Measurements from ENCODE around the gene ADAM15. TPM values are rescaled to one million over a fixed set of nuclear protein-coding genes. Genes with fewer than 3 reads are reported as not detected.

The ADAM15 gene
- total RNA-seq, 1 experiment from 2014 or later = 187 TPM

- H3K4me3 ChIP-seq = no peak overlapping the region
- H3K27me3 ChIP-seq (ENCODE audit: insufficient read depth, low read depth) = no peaks in the 10 kb centered on the region
- ChIA-PET CTCF (interaction anchor here (0.5 kb wide), 1 partner anchor 476 kb away, joined by 3 read pairs; no protein-coding TSS in a partner anchor), POLR2A (ENCODE audit: unreplicated experiment) (no interaction called here)
- TF ChIP-seq, protein P1, sequence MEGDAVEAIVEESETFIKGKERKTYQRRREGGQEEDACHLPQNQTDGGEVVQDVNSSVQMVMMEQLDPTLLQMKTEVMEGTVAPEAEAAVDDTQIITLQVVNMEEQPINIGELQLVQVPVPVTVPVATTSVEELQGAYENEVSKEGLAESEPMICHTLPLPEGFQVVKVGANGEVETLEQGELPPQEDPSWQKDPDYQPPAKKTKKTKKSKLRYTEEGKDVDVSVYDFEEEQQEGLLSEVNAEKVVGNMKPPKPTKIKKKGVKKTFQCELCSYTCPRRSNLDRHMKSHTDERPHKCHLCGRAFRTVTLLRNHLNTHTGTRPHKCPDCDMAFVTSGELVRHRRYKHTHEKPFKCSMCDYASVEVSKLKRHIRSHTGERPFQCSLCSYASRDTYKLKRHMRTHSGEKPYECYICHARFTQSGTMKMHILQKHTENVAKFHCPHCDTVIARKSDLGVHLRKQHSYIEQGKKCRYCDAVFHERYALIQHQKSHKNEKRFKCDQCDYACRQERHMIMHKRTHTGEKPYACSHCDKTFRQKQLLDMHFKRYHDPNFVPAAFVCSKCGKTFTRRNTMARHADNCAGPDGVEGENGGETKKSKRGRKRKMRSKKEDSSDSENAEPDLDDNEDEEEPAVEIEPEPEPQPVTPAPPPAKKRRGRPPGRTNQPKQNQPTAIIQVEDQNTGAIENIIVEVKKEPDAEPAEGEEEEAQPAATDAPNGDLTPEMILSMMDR (conservative IDR thresholded peaks at IDR 0.05) = no peak
- no peak for TF ChIP-seq EZH2 (IDR thresholded peaks at IDR 0.05; ENCODE audit: low read depth)
- no peak overlapping the region for H2AFZ ChIP-seq
- H3F3A ChIP-seq (ENCODE audit: insufficient read depth, low read depth) = peaks cover 29% of the 10 kb centered on the region
- H3K9me2 ChIP-seq (ENCODE audit: insufficient read depth) = no peaks in the 10 kb centered on the region
- peaks cover 36% of the 10 kb centered on the region for H4K20me1 ChIP-seq (ENCODE audit: insufficient read depth)
- no peaks in the 10 kb centered on the region for H3K9me3 ChIP-seq (ENCODE audit: insufficient read depth, low read depth)
- H3K79me2 ChIP-seq (ENCODE audit: low read depth) = peaks cover 38% of the 10 kb centered on the region
- no peak overlapping the region for H3K27ac ChIP-seq
- no peaks in the 10 kb centered on the region; the same call in none of the 2 replicates for H3K4me1 ChIP-seq (replicated peaks; ENCODE audit: insufficient read depth)
- DNase-seq = no peak
- H3K4me2 ChIP-seq = no peak overlapping the region
- no peaks in the 10 kb centered on the region for H3K36me3 ChIP-seq (ENCODE audit: low read depth)
- intact Hi-C loops (cut with micrococcal nuclease; ENCODE audit: unreplicated experiment) = no loop called here
- no TSS peak for BruUV-seq (replicated peaks)
Observed at GRCh38 chr1:155010211-155010918, 40.8 kb upstream of the ADAM15 start.

DNA sequence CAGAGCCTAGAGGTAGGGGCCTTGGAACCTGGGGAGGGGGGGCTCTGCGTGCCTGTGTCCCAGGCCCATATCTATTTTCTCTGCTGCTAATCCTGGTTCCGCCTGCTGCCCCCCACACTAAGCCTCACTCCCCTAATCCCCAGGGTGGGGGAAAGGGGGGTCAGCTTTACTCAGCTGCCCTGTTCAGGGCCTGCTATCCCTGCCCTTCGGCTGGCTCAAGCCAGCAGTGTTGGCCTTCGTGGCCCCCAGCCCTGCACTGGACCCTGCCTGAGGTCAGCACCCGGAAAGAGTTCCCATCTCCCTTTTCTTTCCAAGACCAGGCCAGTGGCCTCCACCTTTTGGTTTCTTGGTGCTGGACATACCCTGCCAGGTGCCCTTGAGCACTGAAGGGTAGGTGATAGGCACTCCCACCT is 40.1 kb upstream of the ADAM15 start:
- DNase-seq = no peak
- Histone ChIP-seq H3F3A (ENCODE audit: insufficient read depth, low read depth) (peaks cover 29% of the 10 kb centered on the region), H3K27me3 (ENCODE audit: insufficient read depth, low read depth) (no peaks in the 10 kb centered on the region), H3K9me3 (ENCODE audit: insufficient read depth, low read depth) (no peaks in the 10 kb centered on the region), H3K4me2 (no peak overlapping the region), H3K27ac (no peak overlapping the region), H3K36me3 (ENCODE audit: low read depth) (no peaks in the 10 kb centered on the region), H3K9me2 (ENCODE audit: insufficient read depth) (no peaks in the 10 kb centered on the region), H2AFZ (no peak overlapping the region), H4K20me1 (ENCODE audit: insufficient read depth) (peaks cover 36% of the 10 kb centered on the region), H3K4me3 (no peak overlapping the region), H3K79me2 (ENCODE audit: low read depth) (peaks cover 32% of the 10 kb centered on the region), H3K4me1 (replicated peaks; ENCODE audit: insufficient read depth) (no peaks in the 10 kb centered on the region; the same call in none of the 2 replicates)
- ChIA-PET CTCF (no interaction called here), POLR2A (ENCODE audit: unreplicated experiment) (no interaction called here)
- TF ChIP-seq EZH2 (IDR thresholded peaks at IDR 0.05; ENCODE audit: low read depth) = no peak
- TF ChIP-seq, protein P1 (conservative IDR thresholded peaks at IDR 0.05) = no peak
- intact Hi-C loops (cut with micrococcal nuclease; ENCODE audit: unreplicated experiment) = no loop called here
- no TSS peak for BruUV-seq (replicated peaks)

- Histone ChIP-seq H3K9me3 (ENCODE audit: insufficient read depth, low read depth) (no peaks in the 10 kb centered on the region), H3K4me3 (no peak overlapping the region), H3K36me3 (ENCODE audit: low read depth) (no peaks in the 10 kb centered on the region), H3K4me1 (replicated peaks; ENCODE audit: insufficient read depth) (peaks cover 3% of the 10 kb centered on the region), H3K79me2 (ENCODE audit: low read depth) (peaks cover 27% of the 10 kb centered on the region), H3K9me2 (ENCODE audit: insufficient read depth) (no peaks in the 10 kb centered on the region), H3K27ac (no peak overlapping the region), H3F3A (ENCODE audit: insufficient read depth, low read depth) (peaks cover 33% of the 10 kb centered on the region), H4K20me1 (ENCODE audit: insufficient read depth) (peaks cover 36% of the 10 kb centered on the region), H2AFZ (no peak overlapping the region), H3K4me2 (no peak overlapping the region), H3K27me3 (ENCODE audit: insufficient read depth, low read depth) (no peaks in the 10 kb centered on the region)
- ChIA-PET POLR2A (ENCODE audit: unreplicated experiment) (interaction anchor here (0.5 kb wide), 1 partner anchor 56 kb away, joined by 8 read pairs; the partner anchor contains the start of gene PBXIP1), CTCF (no interaction called here)
- DNase-seq = no peak
- intact Hi-C loops (cut with micrococcal nuclease; ENCODE audit: unreplicated experiment) = no loop called here
- no TSS peak for BruUV-seq (replicated peaks)
- TF ChIP-seq, protein P1 (conservative IDR thresholded peaks at IDR 0.05) = no peak
- no peak for TF ChIP-seq EZH2 (IDR thresholded peaks at IDR 0.05; ENCODE audit: low read depth)
Observed at GRCh38 chr1:155011437-155012025, 39.6 kb upstream of the ADAM15 start.

Data from PC-9 (cell line).